IMR-90 (cell line): ENCODE data around the gene RAD51B. TPM values are rescaled to one million over a fixed set of nuclear protein-coding genes. Genes with fewer than 3 reads are reported as not detected.

Experiments used
- ATAC-seq: fragments of 200-7000 bp; cut with Tn5 transposase; 2 replicates; pipeline ENCODE4 v1.9.1; 2020; ENCODE audit warnings: low read depth, mild to moderate bottlenecking, moderate library complexity
- BruUV-seq: library from RNA; stranded (reverse); fragments of 400-500 nt; replicated peaks from 2 replicates; lab custom pipeline; 2021; lab: Mats Ljungman, UMichigan
- CTCF ChIA-PET: fragments of 300-600 bp; formaldehyde crosslinking; extraction: SDS; loops from one replicate; lab custom pipeline; 2021; ENCODE audit warnings: antibody characterized with exemption; lab: Yijun Ruan, JAX
- POLR2A ChIA-PET: fragments of 300-600 bp; sonication (Branson Sonifier 250); formaldehyde crosslinking; loops from one replicate; lab custom pipeline; 2022; ENCODE audit warnings: antibody characterized with exemption; ENCODE audit not compliant: unreplicated experiment; lab: Charles Lee
- DNase-seq: peaks from one replicate; pipeline ENCODE4 v3.0.0; 2013
- H2AFZ ChIP-seq: replicated peaks from 2 replicates; pipeline ENCODE3; 2013; ENCODE audit warnings: low read length, mild to moderate bottlenecking; ENCODE audit not compliant: poor library complexity
- H2AK5ac ChIP-seq: 2 replicates; pipeline ENCODE4 v1.6.1; 2013; ENCODE audit warnings: low read depth, low read length, inconsistent platforms
- H2AK9ac ChIP-seq: replicated peaks from 2 replicates; pipeline ENCODE3; 2013; ENCODE audit warnings: mild to moderate bottlenecking, low read depth, low read length, moderate library complexity; ENCODE audit not compliant: poor library complexity
- H2BK120ac ChIP-seq: 2 replicates; pipeline ENCODE4 v1.6.1; 2013; ENCODE audit warnings: low read depth, low read length, inconsistent platforms
- H2BK15ac ChIP-seq: 3 replicates; pipeline ENCODE4 v1.6.1; 2013; ENCODE audit warnings: low read depth, low read length, inconsistent platforms
- H2BK20ac ChIP-seq: 2 replicates; pipeline ENCODE4 v1.6.1; 2013; ENCODE audit warnings: low read depth, mild to moderate bottlenecking, inconsistent platforms, low read length, moderate library complexity
- H2BK5ac ChIP-seq: 2 replicates; pipeline ENCODE4 v1.6.1; 2013; ENCODE audit warnings: mild to moderate bottlenecking, low read depth, low read length, inconsistent platforms; ENCODE audit not compliant: poor library complexity, severe bottlenecking
- H3K14ac ChIP-seq: replicated peaks from 2 replicates; pipeline ENCODE4 v1.6.1; 2013; ENCODE audit warnings: low read depth, low read length, inconsistent platforms
- H3K18ac ChIP-seq: 2 replicates; pipeline ENCODE4 v1.6.1; 2013; ENCODE audit warnings: low read depth, low read length, control low read depth
- H3K23ac ChIP-seq: 2 replicates; pipeline ENCODE4 v1.6.1; 2013; ENCODE audit warnings: low read depth, low read length, inconsistent platforms
- H3K27ac ChIP-seq: 2 replicates; pipeline ENCODE4 v1.5.1; 2013; ENCODE audit warnings: mild to moderate bottlenecking, control low read depth, low read length; ENCODE audit not compliant: insufficient read depth
- H3K27me3 ChIP-seq: 2 replicates; pipeline ENCODE4 v1.6.1; 2013; ENCODE audit warnings: low read length; ENCODE audit not compliant: control insufficient read depth, insufficient read depth
- H3K36me3 ChIP-seq: 2 replicates; pipeline ENCODE4 v1.6.1; 2013; ENCODE audit warnings: low read length, mixed read lengths; ENCODE audit not compliant: control insufficient read depth, insufficient read depth
- H3K4ac ChIP-seq: 2 replicates; pipeline ENCODE4 v1.6.1; 2013; ENCODE audit warnings: low read depth, low read length, inconsistent platforms
- H3K4me1 ChIP-seq: 2 replicates; pipeline ENCODE4 v1.6.1; 2013; ENCODE audit warnings: low read length, mixed read lengths; ENCODE audit not compliant: control insufficient read depth, insufficient read depth
- H3K4me2 ChIP-seq: 2 replicates; pipeline ENCODE4 v1.6.1; 2013; ENCODE audit warnings: low read depth, mild to moderate bottlenecking, control low read depth, low read length, moderate library complexity
- H3K4me3 ChIP-seq: 2 replicates; pipeline ENCODE4 v1.5.1; 2013; ENCODE audit warnings: low read depth, mild to moderate bottlenecking, control low read depth, low read length, moderate library complexity; ENCODE audit not compliant: insufficient read depth
- H3K56ac ChIP-seq: 2 replicates; pipeline ENCODE4 v1.6.1; 2013; ENCODE audit warnings: low read length, inconsistent platforms; ENCODE audit not compliant: insufficient read depth; ENCODE audit errors: extremely low read depth
- H3K79me1 ChIP-seq, 2 experiments: 2 replicates each; pipeline ENCODE4 v1.6.1; 2013; ENCODE audit warnings: low read length in 2 of 2, inconsistent platforms in 1 of 2, low read depth in 1 of 2
- H3K9ac ChIP-seq: 2 replicates; pipeline ENCODE4 v1.6.1; 2013; ENCODE audit warnings: low read depth, low read length, control low read depth
- H3K9me1 ChIP-seq: 2 replicates; pipeline ENCODE4 v1.6.1; 2013; ENCODE audit warnings: low read length, inconsistent platforms; ENCODE audit not compliant: insufficient read depth
- H3K9me3 ChIP-seq: 2 replicates; pipeline ENCODE4 v1.6.1; 2013; ENCODE audit warnings: low read length; ENCODE audit not compliant: control insufficient read depth, insufficient read depth
- H4K20me1 ChIP-seq: 2 replicates; pipeline ENCODE4 v1.6.1; 2013; ENCODE audit warnings: low read length, inconsistent platforms; ENCODE audit not compliant: insufficient read depth
- H4K5ac ChIP-seq: 2 replicates; pipeline ENCODE4 v1.6.1; 2013; ENCODE audit warnings: mild to moderate bottlenecking, low read depth, low read length, control low read depth
- H4K8ac ChIP-seq, 2 experiments: 2 replicates each; pipeline ENCODE4 v1.6.1; 2013; ENCODE audit warnings: low read depth in 2 of 2, low read length in 2 of 2, control low read depth in 1 of 2, inconsistent platforms in 1 of 2
- H4K91ac ChIP-seq: 2 replicates; pipeline ENCODE4 v1.6.1; 2013; ENCODE audit warnings: low read depth, low read length, inconsistent platforms; ENCODE audit not compliant: insufficient read depth
- FOS ChIP-seq: fragments of 150-350 bp; IDR thresholded peaks from 2 replicates; pipeline ENCODE4 v1.6.1; 2016; ENCODE audit warnings: low read depth, low read length
- dilution Hi-C: fragments of 300-500 bp; cut with HindIII; formaldehyde crosslinking; loops from one replicate; pipeline ENCODE4 v1.14.3; 2018; ENCODE audit warnings: low sequenced_read_pairs; ENCODE audit not compliant: unreplicated experiment
- in situ Hi-C: fragments of 300-500 bp; cut with MboI; formaldehyde crosslinking; loops from 3 replicates; pipeline ENCODE4 v1.14.3; 2019; ENCODE audit warnings: low sequenced_read_pairs, inconsistent platforms, mixed read lengths
- intact Hi-C: fragments of 100-400 bp; cut with micrococcal nuclease; formaldehyde crosslinking; loops from 2 replicates; pipeline ENCODE4 v1.10.0; 2022
- polyA plus RNA-seq, 3 experiments: library from polyadenylated mRNA; depleted of rRNA; stranded (reverse); fragments of >200 nt; gene quantifications; 2 replicates each; pipeline ENCODE4 v1.2.3, GENCODE V29; 2012; ENCODE audit warnings: low replicate concordance in 1 of 3
- total RNA-seq: library from RNA; depleted of rRNA; stranded (reverse); fragments of >200 nt; gene quantifications from 2 replicates; pipeline ENCODE4 v1.2.3, GENCODE V29; 2012

Gene RAD51B
- total and polyA plus RNA-seq, 2 of the 4 experiments (the other 2 are of a cell fraction): 5.1 to 18.8 TPM

GRCh38 chr14:68039593-68039992 lies 220.0 kb downstream of the RAD51B start:
- Histone ChIP-seq H3K9ac (no peak overlapping the region), H2BK15ac (no peak overlapping the region), H3K9me1 (no peaks in the 10 kb centered on the region), H3K4me1 (no peaks in the 10 kb centered on the region), H3K36me3 (no peaks in the 10 kb centered on the region), H4K91ac (no peak overlapping the region), H2AFZ (no peak overlapping the region), H3K27ac (no peak overlapping the region), H3K79me1 (no peaks in the 10 kb centered on the region), H3K4me2 (no peak overlapping the region), H2AK9ac (no peak overlapping the region), H4K8ac (no peak overlapping the region), H4K5ac (no peak overlapping the region), H3K23ac (no peak overlapping the region), H3K27me3 (no peaks in the 10 kb centered on the region), H2AK5ac (no peak overlapping the region), H2BK20ac (no peak overlapping the region), H3K4me3 (no peak overlapping the region), H2BK120ac (no peak overlapping the region), H3K56ac (no peak overlapping the region), H4K20me1 (no peaks in the 10 kb centered on the region), H3K9me3 (no peaks in the 10 kb centered on the region), H2BK5ac (no peak overlapping the region), H3K4ac (no peak overlapping the region), H3K18ac (no peak overlapping the region), H3K14ac (no peak overlapping the region)
- ChIA-PET POLR2A (no interaction called here), CTCF (no interaction called here)
- dilution Hi-C loops (no loop called here), intact Hi-C loops (no loop called here), in situ Hi-C loops (no loop called here)
- DNase-seq: peak; percentile 13
- TF ChIP-seq FOS: no peak
- BruUV-seq: no TSS peak
- ATAC-seq: no peak
